Cardiac muscle cell (in vitro differentiated cells and primary cell): ENCODE results near the gene LCTL. TPM values are rescaled to one million over a fixed set of nuclear protein-coding genes. Genes with fewer than 3 reads are reported as not detected.
A peak's percentile ranks its signal among the peaks of the same experiment; 100 is the strongest.

Experiments used
- DNase-seq, 2 donors: peaks; one replicate each; pipeline versions ENCODE4 v3.0.0 to v3.0.0-alpha.2; 2010 to 2017; ENCODE audit warnings: low read depth in 1 of 2, low spot score in 1 of 2
- H3K27ac ChIP-seq: fragments of 200-600 bp; sonication (generic); 2 replicates; pipeline ENCODE4 v1.5.1; 2016
- H3K27me3 ChIP-seq: fragments of 200-600 bp; sonication (generic); 2 replicates; pipeline ENCODE4 v1.6.0; 2016; ENCODE audit warnings: control low read depth
- H3K36me3 ChIP-seq: fragments of 200-600 bp; sonication (generic); 2 replicates; pipeline ENCODE4 v1.5.1; 2016; ENCODE audit warnings: control low read depth
- H3K4me1 ChIP-seq: fragments of 200-600 bp; sonication (generic); 2 replicates; pipeline ENCODE4 v1.8.1; 2017; ENCODE audit warnings: low read depth, mild to moderate bottlenecking, mixed run types
- H3K4me3 ChIP-seq: fragments of 200-600 bp; sonication (generic); 2 replicates; pipeline ENCODE4 v1.5.1; 2016; ENCODE audit warnings: mild to moderate bottlenecking
- H3K9me3 ChIP-seq: fragments of 200-600 bp; sonication (generic); 2 replicates; pipeline ENCODE4 v1.5.1; 2017; ENCODE audit warnings: low read depth, mild to moderate bottlenecking, control low read depth
- CTCF ChIP-seq: IDR thresholded peaks from 2 replicates; pipeline ENCODE4 v1.5.1; 2012; ENCODE audit warnings: low read depth, mild to moderate bottlenecking, low read length
- polyA plus RNA-seq: library from polyadenylated mRNA; unstranded; fragments of >200 nt; fragmentation: Nextera tagmentation; extraction: Ambion mirVana; gene quantifications from 2 replicates; pipeline ENCODE4 v1.2.1, GENCODE V29; 2016
- total RNA-seq: library from RNA; depleted of rRNA; stranded (reverse); fragments of >200 nt; gene quantifications from 2 replicates; pipeline ENCODE4 v1.2.3, GENCODE V29; 2016

Gene LCTL
- total and polyA plus RNA-seq, 2 experiments from 2014 or later: 0.20 to 0.27 TPM

DNA sequence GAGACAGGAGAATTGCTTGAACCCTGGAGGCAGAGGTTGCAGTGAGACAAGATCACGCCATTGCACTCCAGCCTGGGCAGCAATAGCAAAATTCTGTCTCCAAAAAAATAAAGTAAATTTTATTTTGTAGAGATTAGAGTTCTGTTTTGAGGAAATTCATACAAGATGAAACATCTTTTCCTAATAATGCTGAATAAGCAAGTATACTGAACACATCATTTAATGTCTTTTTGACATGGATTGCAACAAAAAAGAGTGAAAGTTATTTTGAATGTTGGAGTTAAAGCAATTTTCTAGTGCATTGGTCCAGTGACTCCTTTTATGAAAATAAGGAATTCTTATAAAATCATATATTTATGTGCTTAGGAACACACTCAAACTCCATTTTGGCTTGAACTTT is 20.5 kb downstream of the LCTL start:
- Histone ChIP-seq H3K27ac (no peak overlapping the region), H3K4me3 (no peak overlapping the region), H3K4me1 (no peaks in the 10 kb centered on the region), H3K27me3 (no peaks in the 10 kb centered on the region), H3K36me3 (no peaks in the 10 kb centered on the region), H3K9me3 (no peaks in the 10 kb centered on the region)
- DNase-seq: no peak
- no peak for TF ChIP-seq CTCF

GRCh38 chr15:66542896-66543295 is 22.9 kb downstream of the LCTL start:
- H3K9me3 ChIP-seq: no peaks in the 10 kb centered on the region
- TF ChIP-seq CTCF: no peak

DNA sequence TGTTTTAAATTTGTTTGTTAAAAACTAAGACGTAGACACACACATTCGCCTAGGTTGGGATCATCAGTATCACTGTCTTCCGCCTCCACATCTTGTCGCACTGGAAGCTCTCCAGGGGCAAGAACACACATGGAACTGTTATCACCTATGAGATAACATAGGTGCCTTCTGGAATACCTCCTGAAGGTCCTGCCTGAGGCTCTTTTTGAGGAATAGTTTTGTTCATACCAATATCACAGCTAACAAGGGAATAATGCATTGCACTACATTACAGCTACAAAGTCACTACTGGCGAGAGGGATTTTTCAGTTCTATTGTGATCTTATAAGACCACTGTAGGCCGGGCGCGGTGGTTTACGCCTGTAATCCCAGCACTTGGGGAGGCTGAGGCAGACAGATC is 30.7 kb downstream of the LCTL start:
- Histone ChIP-seq H3K9me3 (no peaks in the 10 kb centered on the region), H3K27me3 (no peaks in the 10 kb centered on the region), H3K4me1 (no peaks in the 10 kb centered on the region), H3K4me3 (no peak overlapping the region), H3K27ac (no peak overlapping the region), H3K36me3 (peaks cover 9% of the 10 kb centered on the region)
- no peak for TF ChIP-seq CTCF
- no peak for DNase-seq

More at GRCh38 chr15:66542896-66543295, 22.9 kb downstream of the LCTL start:
- H3K4me3 ChIP-seq: no peak overlapping the region
- no peak for DNase-seq
- no peak overlapping the region for H3K27ac ChIP-seq
- H3K4me1 ChIP-seq: no peaks in the 10 kb centered on the region
- H3K27me3 ChIP-seq: no peaks in the 10 kb centered on the region
- H3K36me3 ChIP-seq: no peaks in the 10 kb centered on the region

DNA sequence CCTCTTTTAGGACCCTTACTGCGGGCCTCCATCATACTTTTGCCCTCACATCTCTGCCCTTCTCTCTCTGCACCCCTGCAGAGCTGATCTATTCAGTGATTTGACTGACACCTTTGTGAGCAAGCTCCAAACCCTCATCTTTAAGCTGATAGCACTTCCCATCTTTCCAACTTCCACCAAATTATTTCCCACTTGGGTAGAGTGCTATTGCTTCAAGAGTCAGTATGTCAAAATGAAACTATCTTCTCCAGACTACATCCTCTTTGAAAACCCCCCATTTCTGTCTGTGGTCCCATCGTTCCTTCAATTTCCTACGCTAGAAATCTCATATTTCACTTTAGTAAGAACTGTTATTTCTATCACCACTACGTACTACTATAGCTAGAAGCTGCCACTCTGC is 41.0 kb downstream of the LCTL start:
- no peaks in the 10 kb centered on the region for H3K27me3 ChIP-seq
- no peak overlapping the region for H3K27ac ChIP-seq
- H3K4me1 ChIP-seq: no peaks in the 10 kb centered on the region
- no peaks in the 10 kb centered on the region for H3K9me3 ChIP-seq
- no peak for TF ChIP-seq CTCF
- H3K4me3 ChIP-seq: no peak overlapping the region
- H3K36me3 ChIP-seq: peaks cover 3% of the 10 kb centered on the region
- no peak for DNase-seq

- Histone ChIP-seq H3K4me1 (no peaks in the 10 kb centered on the region), H3K27ac (no peak overlapping the region), H3K4me3 (no peak overlapping the region), H3K36me3 (peaks cover 2% of the 10 kb centered on the region), H3K27me3 (no peaks in the 10 kb centered on the region), H3K9me3 (no peaks in the 10 kb centered on the region)
- DNase-seq: no peak
- no peak for TF ChIP-seq CTCF
Observed at GRCh38 chr15:66523926-66524325, 41.9 kb downstream of the LCTL start.

GRCh38 chr15:66515901-66516322 is 49.9 kb downstream of the LCTL start:
- Histone ChIP-seq H3K9me3 (no peaks in the 10 kb centered on the region), H3K4me1 (no peaks in the 10 kb centered on the region), H3K27ac (no peak overlapping the region), H3K36me3 (no peaks in the 10 kb centered on the region), H3K4me3 (no peak overlapping the region), H3K27me3 (no peaks in the 10 kb centered on the region)
- TF ChIP-seq CTCF: no peak
- peak in 1 of 2 donors; percentile 16 for DNase-seq
